ENCODE data around the gene ADH7.
"Not testable (repeated sequence)": the region's sequence is repeated elsewhere in the genome, so short reads cannot be mapped to it uniquely, and the experiment has no call there.

The ADH7 gene

DNA sequence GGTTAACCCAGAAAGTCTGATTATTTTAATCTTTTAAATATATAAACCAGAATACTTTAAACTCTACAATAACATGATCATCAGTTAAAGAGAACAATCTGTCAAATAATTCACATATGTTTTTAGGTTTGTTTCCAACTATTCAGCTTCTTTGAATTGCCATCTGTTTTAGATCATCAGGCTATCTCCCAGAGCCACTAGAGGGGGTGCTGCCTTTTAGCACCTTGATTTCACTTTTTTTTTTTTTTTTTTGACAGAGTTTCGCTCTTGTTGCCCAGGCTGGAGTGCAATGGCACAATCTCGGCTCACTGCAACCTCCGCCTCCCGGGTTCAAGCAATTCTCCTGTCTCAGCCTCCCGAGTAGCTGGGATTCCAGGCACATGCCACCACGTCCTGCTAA lies 57.8 kb downstream of the ADH7 start:
- DNase-seq: not testable (repeated sequence)

DNA sequence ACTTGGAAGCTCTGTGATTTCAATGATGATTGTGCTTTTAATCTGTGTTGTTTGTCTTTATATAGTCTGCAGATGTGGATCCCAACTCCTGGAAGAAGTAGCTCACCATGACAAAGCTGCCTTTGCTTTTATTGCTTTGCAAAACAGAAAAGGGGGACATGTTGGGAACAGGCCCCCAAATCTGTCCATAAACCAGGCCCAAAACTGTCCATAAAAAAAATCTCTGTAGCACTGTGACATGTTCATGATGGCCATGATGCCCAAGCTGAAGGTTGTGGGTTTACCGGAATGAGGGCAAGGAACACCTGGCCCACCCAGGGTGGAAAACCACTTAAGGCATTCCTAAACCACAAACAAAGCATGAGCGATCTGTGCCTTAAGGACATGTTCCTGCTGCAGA lies 62.7 kb downstream of the ADH7 start:
- not testable (repeated sequence) for DNase-seq

DNA sequence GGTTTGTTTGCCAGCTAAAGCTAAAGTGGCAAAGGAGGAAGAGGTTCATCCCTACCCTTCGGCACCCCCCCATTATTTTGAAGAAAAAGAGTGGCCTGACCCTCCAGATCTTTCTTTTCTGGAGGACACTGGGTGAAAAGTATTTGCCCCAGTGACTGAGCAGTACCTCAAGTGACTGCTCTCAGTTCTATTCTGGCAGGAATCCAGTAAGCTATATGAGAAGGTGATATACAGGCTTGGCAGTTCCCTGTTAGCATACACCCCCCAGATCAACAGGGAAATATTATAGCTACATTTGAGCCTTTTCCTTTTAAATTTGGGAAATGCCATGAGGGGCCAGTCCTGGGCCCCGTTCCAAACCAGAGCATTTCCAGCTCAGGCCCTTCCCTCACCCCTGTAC lies 67.3 kb downstream of the ADH7 start:
- not testable (repeated sequence) for DNase-seq

- no peak for DNase-seq
Measured at GRCh38 chr4:99366491-99366890, 68.7 kb downstream of the ADH7 start.

- no peak for DNase-seq
Measured at GRCh38 chr4:99362768-99363167, 72.4 kb downstream of the ADH7 start.
